Mucosa of rectum (tissue), 2 donors: ENCODE measurements around the gene ANKDD1B.

Experiments used
- H3K27ac ChIP-seq, 2 donors: one replicate each; pipeline ENCODE4 v1.7.0; 2013; ENCODE audit warnings: inconsistent platforms in 2 of 2, low read depth in 2 of 2, low read length in 2 of 2
- H3K27me3 ChIP-seq, 2 donors: one replicate each; pipeline ENCODE4 v1.7.0; 2013; ENCODE audit warnings: low read length in 2 of 2; ENCODE audit not compliant: control insufficient read depth in 2 of 2, insufficient read depth in 2 of 2
- H3K36me3 ChIP-seq, 2 donors: one replicate each; pipeline ENCODE4 v1.7.0; 2013; ENCODE audit warnings: low read length in 2 of 2; ENCODE audit not compliant: control insufficient read depth in 2 of 2, insufficient read depth in 2 of 2
- H3K4me1 ChIP-seq, 2 donors: one replicate each; pipeline ENCODE4 v1.7.0; 2013; ENCODE audit warnings: low read length in 2 of 2, mild to moderate bottlenecking in 1 of 2; ENCODE audit not compliant: control insufficient read depth in 2 of 2, insufficient read depth in 2 of 2
- H3K4me3 ChIP-seq, 2 donors: one replicate each; pipeline ENCODE4 v1.7.0; 2013; ENCODE audit warnings: low read length in 2 of 2
- H3K9ac ChIP-seq, 2 donors: one replicate each; pipeline ENCODE4 v1.7.0; 2013; ENCODE audit warnings: low read length in 2 of 2, low read depth in 1 of 2, mild to moderate bottlenecking in 1 of 2
- H3K9me3 ChIP-seq, 2 donors: one replicate each; pipeline ENCODE4 v1.7.0; 2013; ENCODE audit warnings: low read length in 2 of 2; ENCODE audit not compliant: control insufficient read depth in 2 of 2
- donor health status: healthy.
- donor health status: Normal muscosa, but diverticular disease.

The ANKDD1B gene

DNA sequence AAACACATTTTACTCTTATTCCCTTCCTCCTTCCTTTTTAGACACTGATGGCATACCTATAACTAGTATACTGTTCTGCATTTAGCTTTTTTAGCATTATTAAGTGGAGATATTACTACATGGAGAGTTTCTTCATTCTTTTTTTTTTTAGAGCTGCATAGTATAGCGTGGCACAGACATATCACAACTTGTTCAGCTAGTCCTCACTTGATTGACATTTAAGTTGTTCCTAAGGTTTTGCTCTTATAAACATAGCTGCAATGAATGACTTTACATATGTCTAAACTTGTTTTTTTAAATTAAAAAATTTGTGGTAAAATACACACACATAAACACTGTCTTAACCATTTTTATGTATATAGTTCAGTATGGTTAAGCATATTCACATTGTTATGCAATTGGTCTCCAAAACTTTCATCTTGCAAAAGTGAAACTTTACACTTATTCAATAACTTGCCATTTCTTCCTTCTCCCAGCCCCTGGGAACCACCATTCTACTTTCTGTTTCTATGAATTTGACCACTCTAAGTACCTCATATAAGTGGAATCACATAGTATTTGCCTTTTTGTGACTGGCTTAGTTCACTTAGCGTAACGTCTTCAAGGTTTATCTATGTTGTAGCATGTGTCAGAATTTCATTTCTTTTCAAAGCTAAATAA, 48.7 kb downstream of the ANKDD1B start:
- Histone ChIP-seq H3K27me3 (no peaks in the 10 kb centered on the region), H3K4me1 (no peaks in the 10 kb centered on the region), H3K36me3 (no peaks in the 10 kb centered on the region), H3K9me3 (no peaks in the 10 kb centered on the region), H3K4me3 (no peak overlapping the region), H3K27ac (no peak overlapping the region), H3K9ac (no peak overlapping the region)

DNA sequence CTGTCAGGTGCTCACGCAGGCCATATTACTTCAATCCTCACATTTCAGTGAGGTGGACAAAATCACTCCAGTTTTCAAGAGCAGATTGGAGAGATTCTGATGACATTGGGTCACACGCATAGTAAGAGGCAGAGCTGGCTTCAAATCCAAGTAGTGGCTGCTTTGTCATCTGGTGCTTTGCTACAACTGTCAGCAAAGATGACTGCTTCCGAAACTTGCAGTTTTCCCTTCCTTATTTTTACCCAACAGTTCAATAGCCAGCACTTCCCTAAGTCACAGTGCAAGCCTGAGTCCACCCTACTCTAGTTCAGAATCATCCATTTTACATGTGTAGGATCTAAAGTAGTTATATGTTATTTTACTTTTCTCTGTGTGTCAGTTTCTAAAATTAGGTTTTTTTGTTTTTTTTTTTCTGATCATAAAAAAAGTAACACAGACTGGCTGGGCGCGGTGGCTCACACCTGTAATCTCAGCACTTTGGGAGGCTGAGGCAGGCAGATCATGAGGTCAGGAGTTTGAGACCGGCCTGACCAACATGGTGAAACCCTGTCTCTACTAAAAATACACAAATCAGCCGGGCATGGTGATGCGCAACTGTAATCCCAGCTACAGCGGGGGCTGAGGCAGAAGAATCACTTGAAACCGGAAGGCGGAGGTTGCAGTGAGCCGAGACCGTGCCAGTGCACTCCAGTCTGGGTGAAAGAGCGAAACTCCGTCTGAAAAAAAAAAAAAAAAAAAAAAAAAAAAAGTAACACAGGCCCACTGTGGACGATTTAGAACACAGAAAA, 49.6 kb downstream of the ANKDD1B start:
- Histone ChIP-seq H3K27ac (no peak overlapping the region), H3K9me3 (no peaks in the 10 kb centered on the region), H3K36me3 (no peaks in the 10 kb centered on the region), H3K4me1 (no peaks in the 10 kb centered on the region), H3K9ac (no peak overlapping the region), H3K4me3 (no peak overlapping the region), H3K27me3 (no peaks in the 10 kb centered on the region)

DNA sequence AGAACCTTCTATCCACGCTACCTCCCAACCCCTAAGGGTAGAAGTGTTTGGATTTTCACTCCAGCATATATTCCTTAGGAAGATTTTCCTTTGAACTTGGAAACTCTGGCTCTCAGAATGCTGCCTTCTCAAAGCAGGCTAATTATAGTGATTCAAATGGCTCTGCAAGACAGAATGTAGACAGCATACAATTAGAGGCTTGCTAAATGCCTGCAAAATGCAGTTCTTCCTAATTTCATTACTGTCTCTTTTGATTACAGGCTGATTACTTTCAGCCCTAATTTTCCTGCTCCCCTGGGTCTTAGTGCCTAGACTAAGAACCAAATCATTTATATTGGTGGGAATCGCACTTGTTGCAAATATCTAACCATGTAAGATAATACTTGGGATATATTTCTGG, 50.8 kb downstream of the ANKDD1B start:
- no peak overlapping the region for H3K4me3 ChIP-seq
- no peak overlapping the region for H3K27ac ChIP-seq
- H3K9me3 ChIP-seq: no peaks in the 10 kb centered on the region
- no peaks in the 10 kb centered on the region for H3K27me3 ChIP-seq
- no peaks in the 10 kb centered on the region for H3K36me3 ChIP-seq
- H3K4me1 ChIP-seq: no peaks in the 10 kb centered on the region
- H3K9ac ChIP-seq: no peak overlapping the region

GRCh38 chr5:75663579-75664284, 52.5 kb downstream of the ANKDD1B start:
- Histone ChIP-seq H3K27me3 (no peaks in the 10 kb centered on the region), H3K4me1 (peaks cover 3 to 4% of the 10 kb centered on the region in 2 donors), H3K9me3 (no peaks in the 10 kb centered on the region), H3K36me3 (no peaks in the 10 kb centered on the region), H3K27ac (no peak overlapping the region), H3K9ac (no peak overlapping the region), H3K4me3 (no peak overlapping the region)

DNA sequence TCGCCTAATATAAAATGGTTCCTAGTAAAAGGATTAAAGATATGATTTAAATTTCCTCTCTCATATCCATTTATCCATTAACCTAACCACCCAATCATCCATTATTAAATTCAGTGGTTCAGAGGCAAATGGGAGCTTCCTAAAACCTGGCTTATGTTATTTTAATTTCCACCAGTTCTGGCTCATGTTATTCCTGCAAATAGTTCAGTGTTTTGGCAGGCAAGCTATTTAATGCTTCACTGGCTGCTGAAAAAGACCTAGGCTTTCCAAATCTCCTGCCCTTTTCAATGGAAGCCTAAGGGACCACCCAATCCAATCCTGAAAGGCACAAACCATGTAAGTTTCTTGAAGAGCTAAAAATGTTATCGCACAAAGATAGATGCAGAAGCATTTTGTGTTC, 53.7 kb downstream of the ANKDD1B start:
- Histone ChIP-seq H3K9me3 (no peaks in the 10 kb centered on the region), H3K27ac (no peak overlapping the region), H3K9ac (no peak overlapping the region), H3K36me3 (no peaks in the 10 kb centered on the region), H3K27me3 (no peaks in the 10 kb centered on the region), H3K4me3 (no peak overlapping the region), H3K4me1 (peaks cover 6 to 9% of the 10 kb centered on the region in 2 donors)

DNA sequence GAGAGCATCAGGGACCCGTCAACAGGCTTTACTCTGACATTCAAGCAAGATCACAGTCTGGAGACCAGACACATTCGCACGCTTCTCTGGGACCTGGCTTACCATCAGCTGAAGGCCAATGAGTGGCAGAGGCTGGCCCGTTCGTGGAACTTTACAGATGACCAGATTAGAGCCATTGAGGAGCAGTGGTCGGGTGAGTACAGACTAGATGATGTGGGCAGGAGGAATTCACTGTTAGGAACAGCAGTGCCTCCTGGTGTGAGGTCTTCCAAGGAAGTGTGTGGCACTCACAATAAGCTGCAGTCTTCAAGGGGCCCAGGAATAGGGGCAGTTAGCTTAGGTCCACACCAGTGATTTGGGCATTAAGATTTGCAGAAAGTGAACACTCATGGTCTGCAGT, 55.5 kb downstream of the ANKDD1B start:
- Histone ChIP-seq H3K9ac (no peak overlapping the region), H3K36me3 (no peaks in the 10 kb centered on the region), H3K9me3 (no peaks in the 10 kb centered on the region), H3K27me3 (no peaks in the 10 kb centered on the region), H3K4me3 (no peak overlapping the region), H3K27ac (no peak overlapping the region), H3K4me1 (peaks cover 6 to 9% of the 10 kb centered on the region in 2 donors)

DNA sequence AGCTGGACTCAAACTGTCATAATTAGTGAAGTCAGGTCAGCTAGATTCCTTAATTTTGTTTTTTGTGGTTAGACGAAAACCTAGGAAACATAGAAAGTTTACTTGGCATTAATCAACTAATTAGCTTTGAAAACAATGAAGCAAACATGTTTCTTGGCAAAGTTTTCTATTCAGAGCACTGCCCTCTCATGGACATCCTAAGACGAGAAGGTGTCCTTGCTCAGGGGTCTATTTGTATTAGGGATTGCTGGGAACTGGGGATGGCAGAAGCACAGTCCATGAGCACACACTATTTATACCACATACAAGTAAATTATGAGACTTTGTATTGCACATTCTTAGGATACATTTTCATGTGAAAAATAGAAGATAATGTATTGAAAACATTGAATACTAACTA, 56.3 kb downstream of the ANKDD1B start:
- Histone ChIP-seq H3K4me1 (peaks cover 6 to 9% of the 10 kb centered on the region in 2 donors), H3K4me3 (no peak overlapping the region), H3K36me3 (no peaks in the 10 kb centered on the region), H3K27ac (no peak overlapping the region), H3K9ac (no peak overlapping the region), H3K9me3 (no peaks in the 10 kb centered on the region), H3K27me3 (no peaks in the 10 kb centered on the region)

- Histone ChIP-seq H3K27ac (peak overlapping the region in 1 of 2 donors; percentile 52), H3K9me3 (no peaks in the 10 kb centered on the region), H3K9ac (no peak overlapping the region), H3K4me1 (peaks cover 6 to 9% of the 10 kb centered on the region in 2 donors), H3K27me3 (no peaks in the 10 kb centered on the region), H3K36me3 (peaks cover 0 to 4% of the 10 kb centered on the region in 2 donors), H3K4me3 (peak overlapping the region in 1 of 2 donors; percentile 70)
Measured at GRCh38 chr5:75668445-75668844, 57.2 kb downstream of the ANKDD1B start.

DNA sequence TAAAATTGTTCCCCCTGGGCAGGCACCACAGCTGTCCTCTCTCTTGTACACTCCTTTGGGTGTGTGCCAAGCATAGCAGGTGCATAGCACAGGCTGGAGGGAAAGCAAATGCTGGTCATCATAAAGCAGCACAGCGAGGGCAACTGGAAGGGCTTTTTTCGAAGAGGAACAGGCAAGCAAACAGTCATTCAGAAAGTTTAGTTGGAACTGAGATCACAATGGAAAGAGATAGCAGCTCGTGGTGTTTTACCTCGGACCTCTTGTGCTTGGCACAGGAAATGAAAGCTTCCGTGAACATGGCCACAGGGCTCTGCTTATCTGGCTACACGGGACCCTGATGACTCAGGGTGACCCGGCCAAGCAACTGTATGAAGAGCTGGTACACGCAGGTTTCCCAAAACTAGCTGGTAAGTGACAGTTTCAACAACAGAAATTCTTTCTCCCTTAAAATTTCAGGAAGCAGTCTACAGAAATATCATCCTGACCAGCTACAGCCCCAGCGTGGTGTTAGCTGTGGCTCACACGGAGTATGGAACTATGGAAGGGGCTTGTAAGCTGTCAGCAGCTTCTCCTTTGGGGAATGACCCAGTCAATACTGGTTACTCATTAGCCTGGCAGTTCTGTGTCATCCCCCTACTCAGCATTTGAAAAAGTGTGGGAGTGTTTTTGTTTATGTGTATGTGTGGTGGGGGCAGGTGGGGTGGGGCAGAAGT, 57.9 kb downstream of the ANKDD1B start:
- Histone ChIP-seq H3K4me3 (peak overlapping the region; percentile 49 to 70), H3K9ac (peak overlapping the region; percentile 35 to 37), H3K4me1 (peaks cover 6 to 9% of the 10 kb centered on the region in 2 donors), H3K27ac (peak overlapping the region; percentile 52 to 65), H3K27me3 (no peaks in the 10 kb centered on the region), H3K9me3 (no peaks in the 10 kb centered on the region), H3K36me3 (peaks cover 0 to 4% of the 10 kb centered on the region in 2 donors)
